ENCODE measurements around the gene ALG11. TPM values are rescaled to one million over a fixed set of nuclear protein-coding genes. Genes with fewer than 3 reads are reported as not detected.
A peak's percentile ranks its signal among the peaks of the same experiment; 100 is the strongest.

ALG11 gene
- total RNA-seq, 1 donor from 2014 or later = 44.6 TPM

- TF ChIP-seq EZH2 (IDR thresholded peaks at IDR 0.05) (no peak), EZH2phosphoT487 (IDR thresholded peaks at IDR 0.05) (no peak), CTCF (IDR thresholded peaks at IDR 0.05) (peak; percentile 63)
- H3K4me3 ChIP-seq = no peak overlapping the region
- H3K4me2 ChIP-seq = no peak overlapping the region
- Mint-ChIP-seq H3K4me1 (peaks cover 42% of the 10 kb centered on the region), H3K4me3 (no peak overlapping the region), H3K27ac (no peak overlapping the region), H3K27me3 (ENCODE audit: insufficient read depth, low read depth) (no peaks in the 10 kb centered on the region), H3K36me3 (peaks cover 2% of the 10 kb centered on the region), H3K9me3 (no peaks in the 10 kb centered on the region)
- no peak overlapping the region for H2AFZ ChIP-seq (replicated peaks)
- H3K4me1 ChIP-seq = peaks cover 23% of the 10 kb centered on the region
- no peaks in the 10 kb centered on the region for H3K36me3 ChIP-seq
- H3F3A ChIP-seq (ENCODE audit: low read depth) = no peaks in the 10 kb centered on the region
- no peaks in the 10 kb centered on the region for H3K9me3 ChIP-seq (ENCODE audit: low read depth)
- H3K79me2 ChIP-seq (ENCODE audit: low read depth) = no peaks in the 10 kb centered on the region
- H4K20me1 ChIP-seq (ENCODE audit: low read depth) = peaks cover 7% of the 10 kb centered on the region
- H3K9ac ChIP-seq = no peak overlapping the region
- DNase-seq (ENCODE audit: low spot score) = peak; percentile 46
- H3K27ac ChIP-seq = no peak overlapping the region
- no peaks in the 10 kb centered on the region for H3K27me3 ChIP-seq
These were observed 11.0 kb upstream of the ALG11 start for GRCh38 chr13:52001120-52001731.

GRCh38 chr13:52002361-52002760 lies 9.8 kb upstream of the ALG11 start:
- no peak overlapping the region for H3K9ac ChIP-seq
- H3K36me3 ChIP-seq = no peaks in the 10 kb centered on the region
- no peak for DNase-seq (ENCODE audit: low spot score)
- peaks cover 3% of the 10 kb centered on the region for H3K36me3 Mint-ChIP-seq
- no peak for TF ChIP-seq EZH2 (IDR thresholded peaks at IDR 0.05)
- no peak for TF ChIP-seq CTCF (IDR thresholded peaks at IDR 0.05)
- TF ChIP-seq EZH2phosphoT487 (IDR thresholded peaks at IDR 0.05) = no peak
- H2AFZ ChIP-seq (replicated peaks) = no peak overlapping the region
- H3K9me3 Mint-ChIP-seq = no peaks in the 10 kb centered on the region
- H3K79me2 ChIP-seq (ENCODE audit: low read depth) = no peaks in the 10 kb centered on the region
- no peaks in the 10 kb centered on the region for H3K27me3 ChIP-seq
- peaks cover 7% of the 10 kb centered on the region for H4K20me1 ChIP-seq (ENCODE audit: low read depth)
- H3K27ac ChIP-seq = no peak overlapping the region
- H3K9me3 ChIP-seq (ENCODE audit: low read depth) = no peaks in the 10 kb centered on the region
- no peaks in the 10 kb centered on the region for H3K27me3 Mint-ChIP-seq (ENCODE audit: insufficient read depth, low read depth)
- H3K27ac Mint-ChIP-seq = no peak overlapping the region
- H3F3A ChIP-seq (ENCODE audit: low read depth) = no peaks in the 10 kb centered on the region
- H3K4me1 Mint-ChIP-seq = peaks cover 37% of the 10 kb centered on the region
- no peak overlapping the region for H3K4me3 ChIP-seq
- H3K4me2 ChIP-seq = no peak overlapping the region
- H3K4me3 Mint-ChIP-seq = no peak overlapping the region
- H3K4me1 ChIP-seq = peaks cover 20% of the 10 kb centered on the region

- Histone ChIP-seq H3K9ac (no peak overlapping the region), H3K27me3 (no peaks in the 10 kb centered on the region), H3K36me3 (no peaks in the 10 kb centered on the region), H3K4me2 (no peak overlapping the region), H3K9me3 (ENCODE audit: low read depth) (no peaks in the 10 kb centered on the region), H3F3A (ENCODE audit: low read depth) (no peaks in the 10 kb centered on the region), H3K79me2 (ENCODE audit: low read depth) (no peaks in the 10 kb centered on the region), H4K20me1 (ENCODE audit: low read depth) (no peaks in the 10 kb centered on the region), H3K4me1 (peaks cover 8% of the 10 kb centered on the region), H3K4me3 (no peak overlapping the region), H2AFZ (replicated peaks) (no peak overlapping the region), H3K27ac (no peak overlapping the region)
- H3K4me1 Mint-ChIP-seq = peaks cover 29% of the 10 kb centered on the region
- TF ChIP-seq EZH2phosphoT487 (IDR thresholded peaks at IDR 0.05) (no peak), CTCF (IDR thresholded peaks at IDR 0.05) (no peak), EZH2 (IDR thresholded peaks at IDR 0.05) (no peak)
- no peaks in the 10 kb centered on the region for H3K9me3 Mint-ChIP-seq
- H3K27me3 Mint-ChIP-seq (ENCODE audit: insufficient read depth, low read depth) = peaks cover under 1% of the 10 kb centered on the region
- DNase-seq (ENCODE audit: low spot score) = no peak
- H3K27ac Mint-ChIP-seq = no peak overlapping the region
- no peak overlapping the region for H3K4me3 Mint-ChIP-seq
- H3K36me3 Mint-ChIP-seq = peaks cover 6% of the 10 kb centered on the region
These were observed 8.7 kb upstream of the ALG11 start for GRCh38 chr13:52003541-52003940.
